ENCODE measurements around the gene SYNJ2. TPM values are rescaled to one million over a fixed set of nuclear protein-coding genes. Genes with fewer than 3 reads are reported as not detected.

Gene SYNJ2
- total RNA-seq, 2 experiments from 2014 or later = 34.6 to 38.0 TPM

GRCh38 chr6:158131926-158132325 lies 150.3 kb downstream of the SYNJ2 start:
- Mint-ChIP-seq H3K4me3 (no peak overlapping the region), H3K9me3 (no peaks in the 10 kb centered on the region), H3K4me1 (ENCODE audit: low read depth) (no peaks in the 10 kb centered on the region), H3K27ac (no peak overlapping the region), H3K27me3 (no peaks in the 10 kb centered on the region), H3K36me3 (ENCODE audit: low read depth) (peaks cover 15% of the 10 kb centered on the region)
- ATAC-seq (ENCODE audit: poor library complexity) (peak; percentile 29), DNase-seq (peak in 4 of 14 experiments; percentile 15 to 34 (median 22))
- Histone ChIP-seq H3K27me3 (ENCODE audit: control insufficient read depth in 1 of 2, insufficient read depth in 2 of 2, low read length in 2 of 2) (no peaks in the 10 kb centered on the region), H3K36me3 (ENCODE audit: insufficient read depth, low read length) (peaks cover 4% of the 10 kb centered on the region), H3K4me1 (ENCODE audit: insufficient read depth, low read length) (no peaks in the 10 kb centered on the region), H3K4me3 (ENCODE audit: low read length) (no peak overlapping the region), H3K9me3 (ENCODE audit: control insufficient read depth in 1 of 2, insufficient read depth in 1 of 2, low read length in 2 of 2) (no peaks in the 10 kb centered on the region), H3K27ac (ENCODE audit: low read depth in 1 of 2, low read length in 2 of 2) (no peak overlapping the region)
- CTCF ChIA-PET = no interaction called here
- POLR2A ChIA-PET = no interaction called here
- intact Hi-C loops (cut with DNase I, micrococcal nuclease) = no loop called here
- peak; percentile 46 for TF ChIP-seq CTCF (IDR thresholded peaks at IDR 0.05)

GRCh38 chr6:158142789-158143188 lies 161.1 kb downstream of the SYNJ2 start:
- Histone ChIP-seq H3K4me1 (ENCODE audit: insufficient read depth, low read length) (no peaks in the 10 kb centered on the region), H3K4me3 (ENCODE audit: low read length) (no peak overlapping the region), H3K9me3 (ENCODE audit: control insufficient read depth in 1 of 2, insufficient read depth in 1 of 2, low read length in 2 of 2) (no peaks in the 10 kb centered on the region), H3K27ac (ENCODE audit: low read depth in 1 of 2, low read length in 2 of 2) (no peak overlapping the region), H3K36me3 (ENCODE audit: insufficient read depth, low read length) (peaks cover 12% of the 10 kb centered on the region), H3K27me3 (ENCODE audit: control insufficient read depth in 1 of 2, insufficient read depth in 2 of 2, low read length in 2 of 2) (no peaks in the 10 kb centered on the region)
- POLR2A ChIA-PET = interaction anchor here (0.6 kb wide), 1 partner anchor 427 kb away, joined by 3 read pairs; no protein-coding TSS in a partner anchor
- Mint-ChIP-seq H3K36me3 (ENCODE audit: low read depth) (peaks cover 42% of the 10 kb centered on the region), H3K4me1 (ENCODE audit: low read depth) (no peaks in the 10 kb centered on the region), H3K4me3 (no peak overlapping the region), H3K27me3 (no peaks in the 10 kb centered on the region), H3K27ac (no peak overlapping the region), H3K9me3 (no peaks in the 10 kb centered on the region)
- no peak for TF ChIP-seq CTCF (IDR thresholded peaks at IDR 0.05)
- DNase-seq (no peak), ATAC-seq (ENCODE audit: poor library complexity) (no peak)
- intact Hi-C loops (cut with DNase I, micrococcal nuclease) = no loop called here
- CTCF ChIA-PET = no interaction called here

DNA sequence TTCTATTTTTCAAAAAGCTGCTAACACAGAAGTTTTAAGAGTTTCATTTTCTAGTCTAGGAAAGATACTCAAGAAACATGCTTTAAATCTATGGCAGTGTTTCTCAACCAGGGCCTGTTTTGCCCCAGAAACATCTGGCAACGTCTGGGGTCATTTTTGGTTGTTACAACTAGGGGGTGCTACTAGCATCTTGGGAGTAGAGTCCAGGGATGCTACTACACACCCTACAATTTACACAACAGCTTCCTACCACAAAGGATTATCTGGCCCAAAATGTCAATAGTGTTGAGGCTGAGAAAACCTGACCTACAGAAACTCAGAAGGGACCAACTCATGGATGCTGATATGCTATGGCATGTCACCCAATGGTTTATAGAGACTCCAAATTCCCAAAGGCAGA lies 162.0 kb downstream of the SYNJ2 start:
- CTCF ChIA-PET = interaction anchor here (0.5 kb wide), 1 partner anchor 70 kb away, joined by 3 read pairs; no protein-coding TSS in a partner anchor
- Histone ChIP-seq H3K4me3 (ENCODE audit: low read length) (no peak overlapping the region), H3K27ac (ENCODE audit: low read depth in 1 of 2, low read length in 2 of 2) (no peak overlapping the region), H3K36me3 (ENCODE audit: insufficient read depth, low read length) (peaks cover 12% of the 10 kb centered on the region), H3K4me1 (ENCODE audit: insufficient read depth, low read length) (no peaks in the 10 kb centered on the region), H3K9me3 (ENCODE audit: control insufficient read depth in 1 of 2, insufficient read depth in 1 of 2, low read length in 2 of 2) (no peaks in the 10 kb centered on the region), H3K27me3 (ENCODE audit: control insufficient read depth in 1 of 2, insufficient read depth in 2 of 2, low read length in 2 of 2) (no peaks in the 10 kb centered on the region)
- ATAC-seq (ENCODE audit: poor library complexity) (no peak), DNase-seq (no peak)
- Mint-ChIP-seq H3K4me1 (ENCODE audit: low read depth) (no peaks in the 10 kb centered on the region), H3K4me3 (no peak overlapping the region), H3K9me3 (no peaks in the 10 kb centered on the region), H3K36me3 (ENCODE audit: low read depth) (peaks cover 47% of the 10 kb centered on the region), H3K27me3 (no peaks in the 10 kb centered on the region), H3K27ac (no peak overlapping the region)
- intact Hi-C loops (cut with DNase I, micrococcal nuclease) = no loop called here
- POLR2A ChIA-PET = no interaction called here
- TF ChIP-seq CTCF (IDR thresholded peaks at IDR 0.05) = no peak

Other genes starting within 250 kb of the SYNJ2 start
- gene SNX9, start 158.6 kb upstream of the SYNJ2 start, total RNA-seq = 10 to 100 TPM; 46.6 to 48.5 TPM
- 1 to 10 TPM; 1.4 to 2.5 TPM for gene SERAC1, start 186.4 kb downstream of the SYNJ2 start, total RNA-seq
- gene GTF2H5, start 186.5 kb downstream of the SYNJ2 start, total RNA-seq = 1 to 10 TPM; 3.2 TPM

All from CD4-positive, alpha-beta T cell (primary cell).